OCI-LY7 (cell line): Measurements from ENCODE around the gene USH1C. TPM values are rescaled to one million over a fixed set of nuclear protein-coding genes. Genes with fewer than 3 reads are reported as not detected.

Experiments used
- BruUV-seq: library from RNA; stranded (reverse); fragments of 400-500 nt; replicated peaks from 2 replicates; lab custom pipeline; 2021; lab: Mats Ljungman, UMichigan
- CTCF ChIA-PET: fragments of 300-600 bp; sonication (Branson Sonifier 250); formaldehyde crosslinking; loops from one replicate; lab custom pipeline; 2022; ENCODE audit warnings: antibody characterized with exemption; ENCODE audit not compliant: unreplicated experiment; lab: Charles Lee
- POLR2A ChIA-PET: fragments of 300-600 bp; sonication (Branson Sonifier 250); formaldehyde crosslinking; loops from one replicate; lab custom pipeline; 2022; ENCODE audit warnings: antibody characterized with exemption; lab: Charles Lee
- DNase-seq: peaks from one replicate; pipeline ENCODE4 v3.0.0-alpha.2; 2015; ENCODE audit warnings: low spot score
- H2AFZ ChIP-seq: fragments of 200-600 bp; sonication (generic), shearing (Covaris generic); 2 replicates; pipeline ENCODE4 v1.6.1; 2014; ENCODE audit warnings: mild to moderate bottlenecking, antibody characterized with exemption, low read length, moderate library complexity
- H3K27ac ChIP-seq: fragments of 200-600 bp; sonication (generic); 2 replicates; pipeline ENCODE4 v1.5.1; 2014; ENCODE audit warnings: mixed run types, low read depth, mild to moderate bottlenecking, moderate library complexity, low read length, inconsistent platforms; ENCODE audit not compliant: poor library complexity, severe bottlenecking
- H3K36me3 ChIP-seq: fragments of 200-600 bp; sonication (generic); 2 replicates; pipeline ENCODE4 v1.6.1; 2014; ENCODE audit warnings: mild to moderate bottlenecking, antibody characterized with exemption, low read length, moderate library complexity, mixed read lengths; ENCODE audit not compliant: insufficient read depth
- H3K4me1 ChIP-seq: fragments of 200-600 bp; sonication (generic); 2 replicates; pipeline ENCODE4 v1.5.1; 2014; ENCODE audit warnings: mild to moderate bottlenecking, low read length; ENCODE audit not compliant: insufficient read depth, poor library complexity, severe bottlenecking
- H3K4me2 ChIP-seq: fragments of 200-600 bp; sonication (generic); 2 replicates; pipeline ENCODE4 v1.6.1; 2014; ENCODE audit warnings: mild to moderate bottlenecking, low read length
- H3K4me3 ChIP-seq: fragments of 200-600 bp; sonication (generic); 2 replicates; pipeline ENCODE4 v1.5.1; 2014; ENCODE audit warnings: mild to moderate bottlenecking, low read depth, low read length; ENCODE audit not compliant: poor library complexity, severe bottlenecking
- H3K79me2 ChIP-seq: fragments of 200-600 bp; sonication (generic); 2 replicates; pipeline ENCODE4 v1.6.1; 2016; ENCODE audit warnings: low read depth, mild to moderate bottlenecking, low read length, moderate library complexity, mixed read lengths; ENCODE audit not compliant: insufficient read depth
- H3K9me2 ChIP-seq: fragments of 200-600 bp; sonication (generic); 2 replicates; pipeline ENCODE4 v1.6.1; 2016; ENCODE audit warnings: mild to moderate bottlenecking, low read length, mixed read lengths; ENCODE audit not compliant: insufficient read depth
- H3K9me3 ChIP-seq: fragments of 200-600 bp; sonication (generic); 2 replicates; pipeline ENCODE4 v1.6.1; 2014; ENCODE audit warnings: mild to moderate bottlenecking, mixed run types, low read length, mixed read lengths
- H4K20me1 ChIP-seq: fragments of 200-600 bp; sonication (generic); 2 replicates; pipeline ENCODE4 v1.6.1; 2014; ENCODE audit warnings: mild to moderate bottlenecking, antibody characterized with exemption, low read length, moderate library complexity, mixed read lengths; ENCODE audit not compliant: insufficient read depth
- EZH2phosphoT487 ChIP-seq: fragments of 200-600 bp; sonication (generic); IDR thresholded peaks from 2 replicates; pipeline ENCODE4 v1.6.1; 2018; ENCODE audit warnings: low read depth, borderline replicate concordance, mild to moderate bottlenecking, mixed run types, antibody characterized with exemption, low read length, moderate library complexity, mixed read lengths
- intact Hi-C: fragments of 100-400 bp; cut with micrococcal nuclease; formaldehyde crosslinking; loops from one replicate; pipeline ENCODE4 v1.10.0; 2022; ENCODE audit not compliant: unreplicated experiment
- total RNA-seq, 2 experiments: library from RNA; depleted of rRNA in 1 of 2; stranded (reverse); fragments of >200 nt in 1 of 2; shearing (Covaris generic) in 1 of 2; gene quantifications; 2 replicates each; pipeline ENCODE4 v1.2.3, GENCODE V29; 2014 to 2022
- TF ChIP-seq, protein P1 (sequence below): fragments of 200-600 bp; sonication (generic); conservative IDR thresholded peaks from 2 replicates; pipeline ENCODE4 v1.5.1; 2014; ENCODE audit warnings: mild to moderate bottlenecking, antibody characterized with exemption, low read length, moderate library complexity, mixed read lengths

The USH1C gene
- total RNA-seq, 2 experiments from 2014 or later = not detected

DNA sequence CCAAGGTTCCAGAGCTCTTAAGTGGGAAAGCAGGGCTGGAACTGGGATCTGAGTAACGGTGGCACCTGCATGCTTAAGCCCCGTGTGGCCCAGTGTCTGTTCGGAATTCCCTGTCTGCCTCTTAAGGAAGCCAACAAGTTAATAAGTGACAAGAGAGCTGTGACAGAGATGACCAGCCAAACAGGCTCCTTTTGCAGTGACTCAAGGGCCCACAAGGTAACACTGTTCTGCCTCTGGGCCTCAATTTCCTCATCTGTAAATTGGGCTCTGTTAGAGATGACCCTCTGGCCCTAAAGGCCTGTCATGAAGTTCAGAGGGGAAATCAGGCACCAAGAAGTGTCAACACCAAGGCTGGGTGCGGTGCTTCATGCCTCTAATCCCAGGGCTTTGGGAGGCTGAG, 18.6 kb downstream of the USH1C start:
- Histone ChIP-seq H4K20me1 (no peaks in the 10 kb centered on the region), H3K9me2 (no peaks in the 10 kb centered on the region), H3K79me2 (no peaks in the 10 kb centered on the region), H3K36me3 (no peaks in the 10 kb centered on the region), H3K27ac (no peak overlapping the region), H3K9me3 (no peaks in the 10 kb centered on the region), H2AFZ (no peak overlapping the region), H3K4me1 (no peaks in the 10 kb centered on the region), H3K4me2 (no peak overlapping the region), H3K4me3 (no peak overlapping the region)
- TF ChIP-seq, protein P1, sequence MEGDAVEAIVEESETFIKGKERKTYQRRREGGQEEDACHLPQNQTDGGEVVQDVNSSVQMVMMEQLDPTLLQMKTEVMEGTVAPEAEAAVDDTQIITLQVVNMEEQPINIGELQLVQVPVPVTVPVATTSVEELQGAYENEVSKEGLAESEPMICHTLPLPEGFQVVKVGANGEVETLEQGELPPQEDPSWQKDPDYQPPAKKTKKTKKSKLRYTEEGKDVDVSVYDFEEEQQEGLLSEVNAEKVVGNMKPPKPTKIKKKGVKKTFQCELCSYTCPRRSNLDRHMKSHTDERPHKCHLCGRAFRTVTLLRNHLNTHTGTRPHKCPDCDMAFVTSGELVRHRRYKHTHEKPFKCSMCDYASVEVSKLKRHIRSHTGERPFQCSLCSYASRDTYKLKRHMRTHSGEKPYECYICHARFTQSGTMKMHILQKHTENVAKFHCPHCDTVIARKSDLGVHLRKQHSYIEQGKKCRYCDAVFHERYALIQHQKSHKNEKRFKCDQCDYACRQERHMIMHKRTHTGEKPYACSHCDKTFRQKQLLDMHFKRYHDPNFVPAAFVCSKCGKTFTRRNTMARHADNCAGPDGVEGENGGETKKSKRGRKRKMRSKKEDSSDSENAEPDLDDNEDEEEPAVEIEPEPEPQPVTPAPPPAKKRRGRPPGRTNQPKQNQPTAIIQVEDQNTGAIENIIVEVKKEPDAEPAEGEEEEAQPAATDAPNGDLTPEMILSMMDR = no peak
- TF ChIP-seq EZH2phosphoT487 = no peak
- no TSS peak for BruUV-seq
- intact Hi-C loops = loop anchor here (10.0 kb wide), 1 partner anchor 581 kb away; no protein-coding TSS in a partner anchor
- CTCF ChIA-PET = interaction anchor here (0.6 kb wide), 1 partner anchor 12 kb away, joined by 3 read pairs; no protein-coding TSS in a partner anchor
- DNase-seq = no peak
- POLR2A ChIA-PET = interaction anchor here (1.1 kb wide), 1 partner anchor 13 kb away, joined by 3 read pairs; no protein-coding TSS in a partner anchor

DNA sequence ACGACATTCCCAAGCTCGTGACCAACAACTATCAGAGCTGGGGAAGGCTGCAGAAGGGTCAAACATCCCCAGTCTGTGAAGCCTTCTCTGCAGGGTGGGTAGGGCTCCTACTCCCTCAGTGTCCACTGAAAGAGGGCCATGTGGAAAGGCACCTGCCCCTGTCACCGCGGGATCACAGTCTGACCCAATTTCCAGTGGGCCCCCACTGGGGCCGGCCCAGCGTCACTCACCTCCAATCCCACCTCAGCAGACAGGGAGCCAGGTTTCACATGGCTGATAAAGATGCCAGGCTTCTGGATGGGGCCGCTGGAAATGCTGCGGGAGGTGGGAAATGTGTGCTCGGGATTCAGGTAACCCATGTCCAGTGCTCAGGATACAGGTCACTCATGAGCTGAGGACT, 20.0 kb downstream of the USH1C start:
- Histone ChIP-seq H2AFZ (no peak overlapping the region), H3K4me2 (no peak overlapping the region), H3K36me3 (no peaks in the 10 kb centered on the region), H3K4me1 (no peaks in the 10 kb centered on the region), H3K79me2 (no peaks in the 10 kb centered on the region), H4K20me1 (no peaks in the 10 kb centered on the region), H3K9me2 (no peaks in the 10 kb centered on the region), H3K4me3 (no peak overlapping the region), H3K9me3 (no peaks in the 10 kb centered on the region), H3K27ac (no peak overlapping the region)
- intact Hi-C loops = loop anchor here (10.0 kb wide), 1 partner anchor 579 kb away; no protein-coding TSS in a partner anchor
- DNase-seq = no peak
- no peak for TF ChIP-seq EZH2phosphoT487
- TF ChIP-seq, protein P1 = no peak
- BruUV-seq = no TSS peak
- ChIA-PET POLR2A (no interaction called here), CTCF (interaction anchor here (0.6 kb wide), 1 partner anchor 169 kb away, joined by 3 read pairs; no protein-coding TSS in a partner anchor)

DNA sequence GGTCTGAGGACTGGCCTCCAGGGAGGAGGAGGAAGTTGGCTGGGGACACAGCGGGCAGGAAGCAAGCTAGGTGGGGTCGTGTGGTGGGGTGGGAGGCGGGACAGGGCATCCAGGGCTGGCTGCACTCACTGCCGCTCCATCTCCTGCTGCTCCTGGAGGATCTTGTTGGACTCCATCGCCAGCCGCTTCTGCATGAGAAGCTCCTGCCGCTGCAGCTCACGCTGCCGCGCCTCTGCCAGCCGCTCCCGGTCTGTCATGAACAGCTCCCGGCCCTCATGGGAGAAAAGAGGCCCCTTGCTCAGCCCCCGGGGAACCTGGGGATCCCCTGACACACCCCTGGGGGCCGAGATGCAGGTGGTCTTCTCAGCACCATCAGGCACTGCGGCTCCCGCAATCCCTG, 21.6 kb downstream of the USH1C start:
- BruUV-seq = no TSS peak
- DNase-seq = no peak
- intact Hi-C loops = loop anchor here (10.0 kb wide), 1 partner anchor 578 kb away; no protein-coding TSS in a partner anchor
- POLR2A ChIA-PET = interaction anchor here (0.6 kb wide), 1 partner anchor 188 kb away, joined by 3 read pairs; no protein-coding TSS in a partner anchor
- Histone ChIP-seq H4K20me1 (no peaks in the 10 kb centered on the region), H3K4me1 (no peaks in the 10 kb centered on the region), H3K4me3 (no peak overlapping the region), H3K9me2 (no peaks in the 10 kb centered on the region), H2AFZ (no peak overlapping the region), H3K27ac (no peak overlapping the region), H3K4me2 (no peak overlapping the region), H3K79me2 (no peaks in the 10 kb centered on the region), H3K36me3 (no peaks in the 10 kb centered on the region), H3K9me3 (no peaks in the 10 kb centered on the region)
- CTCF ChIA-PET = interaction anchor here (0.6 to 0.9 kb wide), 2 partner anchors 139 to 726 kb away, joined by 3 read pairs; no protein-coding TSS in a partner anchor
- TF ChIP-seq, protein P1 = no peak
- TF ChIP-seq EZH2phosphoT487 = no peak
